K562 (cell line): ENCODE data around the gene BRD4. TPM values are rescaled to one million over a fixed set of nuclear protein-coding genes. Genes with fewer than 3 reads are reported as not detected.

ENCODE experiments used
- ARID1B ChIP-seq: fragments of 450-650 bp; IDR thresholded peaks from 2 replicates; pipeline ENCODE4 v1.6.1; 2016; ENCODE audit warnings: antibody characterized with exemption, mild to moderate bottlenecking, inconsistent platforms
- ARNT ChIP-seq, 2 experiments: fragments of 450-650 bp; IDR thresholded peaks; 2 replicates each; pipeline ENCODE4 v1.6.1; 2016; ENCODE audit warnings: mild to moderate bottlenecking in 1 of 2
- HDAC6 ChIP-seq: IDR thresholded peaks from 2 replicates; pipeline ENCODE4 v1.6.1; 2012; ENCODE audit warnings: low read depth, mild to moderate bottlenecking, control low read depth, inconsistent platforms, low read length, moderate library complexity
- MAFF ChIP-seq: IDR thresholded peaks from 2 replicates; pipeline ENCODE4 v1.6.1; 2012; ENCODE audit warnings: low read length, improper control_type of control experiment
- MEIS2 ChIP-seq: fragments of 450-650 bp; IDR thresholded peaks from 2 replicates; pipeline ENCODE4 v1.6.1; 2014; ENCODE audit warnings: mild to moderate bottlenecking; ENCODE audit not compliant: partially characterized antibody
- MYNN ChIP-seq, 2 experiments: sonication (generic); formaldehyde crosslinking in 1 of 2; IDR thresholded peaks; 2 replicates each; pipeline versions ENCODE4 v1.5.0 to v1.6.1; 2016 to 2020; ENCODE audit warnings: antibody characterized with exemption in 1 of 2, missing genetic modification reagents in 1 of 2
- NBN ChIP-seq: fragments of 450-650 bp; IDR thresholded peaks from 2 replicates; pipeline ENCODE4 v1.6.1; 2016; ENCODE audit warnings: low read depth, mild to moderate bottlenecking
- NFE2 ChIP-seq: IDR thresholded peaks from 2 replicates; pipeline ENCODE4 v1.6.1; 2014; ENCODE audit warnings: antibody characterized with exemption, low read depth
- NFXL1 ChIP-seq: fragments of 450-650 bp; formaldehyde crosslinking; IDR thresholded peaks from 2 replicates; pipeline ENCODE4 v1.4.0; 2021; ENCODE audit warnings: mild to moderate bottlenecking
- RBM17 ChIP-seq: fragments of 200-400 bp; formaldehyde crosslinking; IDR thresholded peaks from 2 replicates; pipeline ENCODE4 v1.6.1; 2017; ENCODE audit warnings: low read depth, mild to moderate bottlenecking, low read length, borderline replicate concordance
- SMAD4 ChIP-seq: fragments of 250-450 bp; sonication (Bioruptor Pico); conservative IDR thresholded peaks from 2 replicates; pipeline ENCODE4 v1.8.0; 2021; ENCODE audit warnings: inconsistent platforms, mild to moderate bottlenecking, moderate library complexity
- YBX1 ChIP-seq: fragments of 450-650 bp; IDR thresholded peaks from 2 replicates; pipeline ENCODE4 v1.7.1; 2016; ENCODE audit warnings: mild to moderate bottlenecking
- polyA plus RNA-seq, 8 experiments: library from polyadenylated mRNA; depleted of rRNA in 4 of 8; stranded (reverse) in 5 of 8; unstranded in 3 of 8; fragments of >200 nt; fragmentation: Nextera tagmentation in 2 of 8; fragmentation: Illumina TruSeq in 1 of 8; extraction: Ambion mirVana in 2 of 8; extraction: Trizol in 1 of 8; gene quantifications; 2 replicates each; pipeline versions ENCODE4 v1.2.1 to v1.2.3, GENCODE V29; 2011 to 2014; ENCODE audit warnings: inconsistent platforms in 1 of 8, missing spikeins in 1 of 8
- total RNA-seq, 7 experiments: library from RNA; depleted of rRNA in 6 of 7; stranded (reverse); fragments of >200 nt in 6 of 7; fragmentation: Illumina TruSeq in 2 of 7; extraction: Trizol in 2 of 7; gene quantifications; 2 replicates each; pipeline versions ENCODE4 v1.2.1 to v1.2.3, GENCODE V29; 2011 to 2021; ENCODE audit warnings: low replicate concordance in 1 of 7
- TF ChIP-seq, protein P1 (sequence below): fragments of 450-650 bp; IDR thresholded peaks from 2 replicates; pipeline ENCODE4 v1.6.1; 2017; ENCODE audit warnings: antibody characterized with exemption
- TF ChIP-seq, protein P2 (sequence below): fragments of 250-450 bp; sonication (Bioruptor Pico); IDR thresholded peaks from 2 replicates; pipeline ENCODE4 v1.5.0; 2021; ENCODE audit warnings: mild to moderate bottlenecking, borderline replicate concordance
- TF ChIP-seq, protein P3 (sequence below): fragments of 250-450 bp; sonication (Bioruptor Pico); IDR thresholded peaks from 2 replicates; pipeline ENCODE4 v1.5.0; 2020; ENCODE audit warnings: mild to moderate bottlenecking, borderline replicate concordance
- TF ChIP-seq, protein P4 (sequence below), 2 experiments: fragments of 450-650 bp in 1 of 2; sonication (generic) in 1 of 2; formaldehyde crosslinking; conservative IDR thresholded peaks; 2 replicates each; pipeline versions ENCODE4 v1.4.0 to v1.8.1; 2020 to 2022; ENCODE audit warnings: mild to moderate bottlenecking in 1 of 2, missing genetic modification reagents in 1 of 2
- TF ChIP-seq, protein P5 (sequence below): fragments of 250-450 bp; sonication (Bioruptor Pico); IDR thresholded peaks from 2 replicates; pipeline ENCODE4 v1.8.0; 2021; ENCODE audit warnings: borderline replicate concordance, mild to moderate bottlenecking, moderate library complexity; ENCODE audit not compliant: poor library complexity, severe bottlenecking

BRD4 gene
- total and polyA plus RNA-seq, 9 of the 15 experiments (the other 6 are each of a cell fraction or from before 2014, with no cell fraction given): 1.8 to 105 (median 15.6) TPM

DNA sequence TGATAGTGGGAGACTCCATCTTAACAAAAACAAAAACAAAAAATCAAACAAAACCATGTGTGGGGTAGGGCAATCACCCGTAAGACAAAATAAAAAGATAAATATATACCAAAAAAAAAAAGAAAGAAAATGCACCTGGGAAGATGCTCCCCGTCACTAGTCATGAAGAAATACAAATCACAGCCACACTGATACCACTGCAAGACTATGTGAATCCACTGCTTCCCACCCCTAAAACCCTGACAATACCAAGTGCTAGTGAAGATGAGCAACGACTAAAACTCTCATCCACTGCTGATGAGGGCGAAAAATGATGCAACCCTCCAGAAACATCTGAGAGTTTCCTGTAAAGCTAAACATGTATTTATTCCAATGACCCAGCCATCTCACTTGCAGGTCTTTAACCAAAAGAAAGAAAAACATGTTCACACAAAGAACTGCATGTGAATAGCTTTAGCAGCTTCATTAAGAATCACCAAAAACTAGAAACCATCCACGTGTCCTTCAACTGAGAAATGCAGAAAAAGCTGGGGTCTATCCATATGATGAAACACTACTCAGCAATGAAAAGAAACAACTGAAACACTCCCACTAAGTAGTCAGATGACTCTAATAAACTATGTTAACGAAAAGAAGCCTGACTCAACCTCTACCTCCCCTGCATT is 31.7 kb downstream of the BRD4 start (continued):
- TF ChIP-seq MEIS2: no peak
- TF ChIP-seq, protein P1, sequence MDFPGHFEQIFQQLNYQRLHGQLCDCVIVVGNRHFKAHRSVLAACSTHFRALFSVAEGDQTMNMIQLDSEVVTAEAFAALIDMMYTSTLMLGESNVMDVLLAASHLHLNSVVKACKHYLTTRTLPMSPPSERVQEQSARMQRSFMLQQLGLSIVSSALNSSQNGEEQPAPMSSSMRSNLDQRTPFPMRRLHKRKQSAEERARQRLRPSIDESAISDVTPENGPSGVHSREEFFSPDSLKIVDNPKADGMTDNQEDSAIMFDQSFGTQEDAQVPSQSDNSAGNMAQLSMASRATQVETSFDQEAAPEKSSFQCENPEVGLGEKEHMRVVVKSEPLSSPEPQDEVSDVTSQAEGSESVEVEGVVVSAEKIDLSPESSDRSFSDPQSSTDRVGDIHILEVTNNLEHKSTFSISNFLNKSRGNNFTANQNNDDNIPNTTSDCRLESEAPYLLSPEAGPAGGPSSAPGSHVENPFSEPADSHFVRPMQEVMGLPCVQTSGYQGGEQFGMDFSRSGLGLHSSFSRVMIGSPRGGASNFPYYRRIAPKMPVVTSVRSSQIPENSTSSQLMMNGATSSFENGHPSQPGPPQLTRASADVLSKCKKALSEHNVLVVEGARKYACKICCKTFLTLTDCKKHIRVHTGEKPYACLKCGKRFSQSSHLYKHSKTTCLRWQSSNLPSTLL: no peak
- TF ChIP-seq, protein P2, sequence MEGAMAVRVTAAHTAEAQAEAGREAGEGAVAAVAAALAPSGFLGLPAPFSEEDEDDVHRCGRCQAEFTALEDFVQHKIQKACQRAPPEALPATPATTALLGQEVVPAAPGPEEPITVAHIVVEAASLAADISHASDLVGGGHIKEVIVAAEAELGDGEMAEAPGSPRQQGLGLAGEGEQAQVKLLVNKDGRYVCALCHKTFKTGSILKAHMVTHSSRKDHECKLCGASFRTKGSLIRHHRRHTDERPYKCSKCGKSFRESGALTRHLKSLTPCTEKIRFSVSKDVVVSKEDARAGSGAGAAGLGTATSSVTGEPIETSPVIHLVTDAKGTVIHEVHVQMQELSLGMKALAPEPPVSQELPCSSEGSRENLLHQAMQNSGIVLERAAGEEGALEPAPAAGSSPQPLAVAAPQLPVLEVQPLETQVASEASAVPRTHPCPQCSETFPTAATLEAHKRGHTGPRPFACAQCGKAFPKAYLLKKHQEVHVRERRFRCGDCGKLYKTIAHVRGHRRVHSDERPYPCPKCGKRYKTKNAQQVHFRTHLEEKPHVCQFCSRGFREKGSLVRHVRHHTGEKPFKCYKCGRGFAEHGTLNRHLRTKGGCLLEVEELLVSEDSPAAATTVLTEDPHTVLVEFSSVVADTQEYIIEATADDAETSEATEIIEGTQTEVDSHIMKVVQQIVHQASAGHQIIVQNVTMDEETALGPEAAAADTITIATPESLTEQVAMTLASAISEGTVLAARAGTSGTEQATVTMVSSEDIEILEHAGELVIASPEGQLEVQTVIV: no peak
- 0 out of 2 replicates have a peak, but pooled peaks have one; percentile 23 for TF ChIP-seq NBN
- TF ChIP-seq ARID1B: no peak; the same call in 1 of the 2 replicates
- TF ChIP-seq HDAC6: no peak
- TF ChIP-seq MYNN (IDR thresholded peaks at IDR 0.05): no peak
- no peak for TF ChIP-seq MYNN (CRISPR knock-in tag; IDR thresholded peaks at IDR 0.05)
- TF ChIP-seq, protein P3, sequence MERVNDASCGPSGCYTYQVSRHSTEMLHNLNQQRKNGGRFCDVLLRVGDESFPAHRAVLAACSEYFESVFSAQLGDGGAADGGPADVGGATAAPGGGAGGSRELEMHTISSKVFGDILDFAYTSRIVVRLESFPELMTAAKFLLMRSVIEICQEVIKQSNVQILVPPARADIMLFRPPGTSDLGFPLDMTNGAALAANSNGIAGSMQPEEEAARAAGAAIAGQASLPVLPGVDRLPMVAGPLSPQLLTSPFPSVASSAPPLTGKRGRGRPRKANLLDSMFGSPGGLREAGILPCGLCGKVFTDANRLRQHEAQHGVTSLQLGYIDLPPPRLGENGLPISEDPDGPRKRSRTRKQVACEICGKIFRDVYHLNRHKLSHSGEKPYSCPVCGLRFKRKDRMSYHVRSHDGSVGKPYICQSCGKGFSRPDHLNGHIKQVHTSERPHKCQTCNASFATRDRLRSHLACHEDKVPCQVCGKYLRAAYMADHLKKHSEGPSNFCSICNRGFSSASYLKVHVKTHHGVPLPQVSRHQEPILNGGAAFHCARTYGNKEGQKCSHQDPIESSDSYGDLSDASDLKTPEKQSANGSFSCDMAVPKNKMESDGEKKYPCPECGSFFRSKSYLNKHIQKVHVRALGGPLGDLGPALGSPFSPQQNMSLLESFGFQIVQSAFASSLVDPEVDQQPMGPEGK (CRISPR knock-in tag): no peak
- TF ChIP-seq, protein P4, sequence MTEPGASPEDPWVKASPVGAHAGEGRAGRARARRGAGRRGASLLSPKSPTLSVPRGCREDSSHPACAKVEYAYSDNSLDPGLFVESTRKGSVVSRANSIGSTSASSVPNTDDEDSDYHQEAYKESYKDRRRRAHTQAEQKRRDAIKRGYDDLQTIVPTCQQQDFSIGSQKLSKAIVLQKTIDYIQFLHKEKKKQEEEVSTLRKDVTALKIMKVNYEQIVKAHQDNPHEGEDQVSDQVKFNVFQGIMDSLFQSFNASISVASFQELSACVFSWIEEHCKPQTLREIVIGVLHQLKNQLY (CRISPR knock-in tag; conservative IDR thresholded peaks at IDR 0.05): no peak
- TF ChIP-seq NFE2: no peak
- no peak for TF ChIP-seq MAFF
- TF ChIP-seq SMAD4: peak; percentile 66
- TF ChIP-seq ARNT (IDR thresholded peaks at IDR 0.05): 0 out of 4 replicates have a peak, but pooled peaks of 1 of the 2 experiments have one; percentile 53
- TF ChIP-seq RBM17: no peak
- TF ChIP-seq YBX1: no peak
- TF ChIP-seq, protein P5, sequence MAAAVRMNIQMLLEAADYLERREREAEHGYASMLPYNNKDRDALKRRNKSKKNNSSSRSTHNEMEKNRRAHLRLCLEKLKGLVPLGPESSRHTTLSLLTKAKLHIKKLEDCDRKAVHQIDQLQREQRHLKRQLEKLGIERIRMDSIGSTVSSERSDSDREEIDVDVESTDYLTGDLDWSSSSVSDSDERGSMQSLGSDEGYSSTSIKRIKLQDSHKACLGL (CRISPR knock-in tag): no peak
- TF ChIP-seq NFXL1: no peak
